GM19193 (cell line): ENCODE measurements around the gene COL28A1.

ENCODE experiments used
- POLR2A ChIP-seq: IDR thresholded peaks from 4 replicates; pipeline ENCODE4 v1.6.1; 2011; ENCODE audit not compliant: insufficient read depth, insufficient read length; ENCODE audit errors: extremely low read depth

Gene COL28A1

GRCh38 chr7:7537711-7538110 is 2.0 kb upstream of the COL28A1 start:
- TF ChIP-seq POLR2A, result no peak

GRCh38 chr7:7536396-7537019 is 835 bp upstream of the COL28A1 start:
- TF ChIP-seq POLR2A, result no peak

- TF ChIP-seq POLR2A, result no peak
These were observed 1.7 kb downstream of the COL28A1 start for GRCh38 chr7:7533831-7534430.

GRCh38 chr7:7529328-7529727 is 6.3 kb downstream of the COL28A1 start:
- TF ChIP-seq POLR2A, result no peak

- no peak for TF ChIP-seq POLR2A
These were observed 8.6 kb downstream of the COL28A1 start for GRCh38 chr7:7527047-7527446.

GRCh38 chr7:7526006-7526405 is 9.7 kb downstream of the COL28A1 start:
- TF ChIP-seq POLR2A, result no peak

GRCh38 chr7:7524121-7524520 is 11.6 kb downstream of the COL28A1 start:
- no peak for TF ChIP-seq POLR2A

GRCh38 chr7:7522421-7522820 is 13.3 kb downstream of the COL28A1 start:
- no peak for TF ChIP-seq POLR2A

GRCh38 chr7:7521259-7521658 is 14.4 kb downstream of the COL28A1 start:
- TF ChIP-seq POLR2A, result no peak

GRCh38 chr7:7519528-7519927 is 16.1 kb downstream of the COL28A1 start:
- no peak for TF ChIP-seq POLR2A

- no peak for TF ChIP-seq POLR2A
These were observed 16.6 kb downstream of the COL28A1 start for GRCh38 chr7:7519056-7519455.

GRCh38 chr7:7517754-7518153 is 17.9 kb downstream of the COL28A1 start:
- TF ChIP-seq POLR2A, result no peak

GRCh38 chr7:7516662-7517061 is 19.0 kb downstream of the COL28A1 start:
- no peak for TF ChIP-seq POLR2A

- TF ChIP-seq POLR2A, result no peak
These were observed 19.5 kb downstream of the COL28A1 start for GRCh38 chr7:7516156-7516555.

GRCh38 chr7:7512861-7513597 is 22.6 kb downstream of the COL28A1 start:
- no peak for TF ChIP-seq POLR2A

- TF ChIP-seq POLR2A, result no peak
These were observed 24.9 kb downstream of the COL28A1 start for GRCh38 chr7:7510794-7511193.
